DOHH2 (cell line): ENCODE measurements around the gene CACNA1A.

Source experiments
- EZH2phosphoT487 ChIP-seq: fragments of 200-600 bp; sonication (generic); IDR thresholded peaks from 2 replicates; pipeline ENCODE4 v1.6.1; 2017; ENCODE audit warnings: borderline replicate concordance, mild to moderate bottlenecking, antibody characterized with exemption, low read length, moderate library complexity, mixed read lengths
- TF ChIP-seq, protein P1 (sequence below): fragments of 200-600 bp; sonication (generic); IDR thresholded peaks from one replicate; pipeline ENCODE4 v1.5.1; 2014; ENCODE audit warnings: antibody characterized with exemption, mild to moderate bottlenecking, low read depth, low read length; ENCODE audit not compliant: poor library complexity, severe bottlenecking

DNA sequence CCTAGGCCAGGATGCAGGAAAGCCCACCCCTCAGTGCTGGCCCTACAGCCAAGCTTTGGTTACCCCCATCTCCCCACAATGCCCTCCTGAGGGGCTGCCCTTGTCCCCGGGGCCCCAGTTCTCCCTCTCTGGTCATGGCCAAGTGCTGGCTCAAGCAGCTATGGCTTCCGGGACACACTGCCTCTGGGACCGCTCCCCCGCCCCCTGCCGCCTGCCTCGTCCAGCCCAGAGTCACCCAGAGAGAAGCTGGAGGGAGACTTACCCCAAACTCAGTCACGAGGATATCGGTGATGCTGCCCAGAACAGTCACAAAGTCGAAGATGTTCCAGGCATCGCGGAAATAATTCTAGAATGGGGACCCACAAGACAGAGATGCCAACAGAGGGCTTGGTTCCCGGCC is 261.4 kb downstream of the CACNA1A start:
- TF ChIP-seq, protein P1, sequence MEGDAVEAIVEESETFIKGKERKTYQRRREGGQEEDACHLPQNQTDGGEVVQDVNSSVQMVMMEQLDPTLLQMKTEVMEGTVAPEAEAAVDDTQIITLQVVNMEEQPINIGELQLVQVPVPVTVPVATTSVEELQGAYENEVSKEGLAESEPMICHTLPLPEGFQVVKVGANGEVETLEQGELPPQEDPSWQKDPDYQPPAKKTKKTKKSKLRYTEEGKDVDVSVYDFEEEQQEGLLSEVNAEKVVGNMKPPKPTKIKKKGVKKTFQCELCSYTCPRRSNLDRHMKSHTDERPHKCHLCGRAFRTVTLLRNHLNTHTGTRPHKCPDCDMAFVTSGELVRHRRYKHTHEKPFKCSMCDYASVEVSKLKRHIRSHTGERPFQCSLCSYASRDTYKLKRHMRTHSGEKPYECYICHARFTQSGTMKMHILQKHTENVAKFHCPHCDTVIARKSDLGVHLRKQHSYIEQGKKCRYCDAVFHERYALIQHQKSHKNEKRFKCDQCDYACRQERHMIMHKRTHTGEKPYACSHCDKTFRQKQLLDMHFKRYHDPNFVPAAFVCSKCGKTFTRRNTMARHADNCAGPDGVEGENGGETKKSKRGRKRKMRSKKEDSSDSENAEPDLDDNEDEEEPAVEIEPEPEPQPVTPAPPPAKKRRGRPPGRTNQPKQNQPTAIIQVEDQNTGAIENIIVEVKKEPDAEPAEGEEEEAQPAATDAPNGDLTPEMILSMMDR, result no peak
- TF ChIP-seq EZH2phosphoT487, result no peak
